ENCODE data around the gene AP1G1.
"Not testable (repeated sequence)": the region's sequence is repeated elsewhere in the genome, so short reads cannot be mapped to it uniquely, and the experiment has no call there.

DNA sequence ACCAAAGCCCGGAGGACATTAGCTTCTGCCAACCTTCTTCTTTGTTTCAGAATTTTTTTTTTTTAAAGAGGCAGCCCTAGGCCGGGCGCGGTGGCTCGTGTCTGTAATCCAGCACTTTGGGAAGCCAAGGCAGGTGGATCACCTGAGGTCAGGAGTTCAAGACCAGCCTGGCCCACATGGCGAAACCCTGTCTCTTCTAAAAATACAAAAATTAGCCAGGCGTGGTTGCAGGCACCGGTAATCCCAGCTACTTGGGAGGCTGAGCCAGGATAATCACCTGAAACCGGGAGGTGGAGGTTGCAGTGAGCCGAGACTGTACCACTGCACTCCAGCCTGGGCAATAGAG lies 8.5 kb upstream of the AP1G1 start:
- TF ChIP-seq, protein P1, sequence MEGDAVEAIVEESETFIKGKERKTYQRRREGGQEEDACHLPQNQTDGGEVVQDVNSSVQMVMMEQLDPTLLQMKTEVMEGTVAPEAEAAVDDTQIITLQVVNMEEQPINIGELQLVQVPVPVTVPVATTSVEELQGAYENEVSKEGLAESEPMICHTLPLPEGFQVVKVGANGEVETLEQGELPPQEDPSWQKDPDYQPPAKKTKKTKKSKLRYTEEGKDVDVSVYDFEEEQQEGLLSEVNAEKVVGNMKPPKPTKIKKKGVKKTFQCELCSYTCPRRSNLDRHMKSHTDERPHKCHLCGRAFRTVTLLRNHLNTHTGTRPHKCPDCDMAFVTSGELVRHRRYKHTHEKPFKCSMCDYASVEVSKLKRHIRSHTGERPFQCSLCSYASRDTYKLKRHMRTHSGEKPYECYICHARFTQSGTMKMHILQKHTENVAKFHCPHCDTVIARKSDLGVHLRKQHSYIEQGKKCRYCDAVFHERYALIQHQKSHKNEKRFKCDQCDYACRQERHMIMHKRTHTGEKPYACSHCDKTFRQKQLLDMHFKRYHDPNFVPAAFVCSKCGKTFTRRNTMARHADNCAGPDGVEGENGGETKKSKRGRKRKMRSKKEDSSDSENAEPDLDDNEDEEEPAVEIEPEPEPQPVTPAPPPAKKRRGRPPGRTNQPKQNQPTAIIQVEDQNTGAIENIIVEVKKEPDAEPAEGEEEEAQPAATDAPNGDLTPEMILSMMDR (optimal IDR thresholded peaks at IDR 0.05 in 1 of 3, IDR thresholded peaks at IDR 0.05 in 1 of 3, conservative IDR thresholded peaks at IDR 0.05 in 1 of 3; ENCODE audit: extremely low read depth in 1 of 3, insufficient read depth in 2 of 3, low read length in 3 of 3): not testable (repeated sequence)
- TF ChIP-seq EZH2 (IDR thresholded peaks at IDR 0.05; ENCODE audit: low read length): not testable (repeated sequence)

Measured in keratinocyte (primary cell).